ENCODE results near the gene APBA2.

APBA2 gene

DNA sequence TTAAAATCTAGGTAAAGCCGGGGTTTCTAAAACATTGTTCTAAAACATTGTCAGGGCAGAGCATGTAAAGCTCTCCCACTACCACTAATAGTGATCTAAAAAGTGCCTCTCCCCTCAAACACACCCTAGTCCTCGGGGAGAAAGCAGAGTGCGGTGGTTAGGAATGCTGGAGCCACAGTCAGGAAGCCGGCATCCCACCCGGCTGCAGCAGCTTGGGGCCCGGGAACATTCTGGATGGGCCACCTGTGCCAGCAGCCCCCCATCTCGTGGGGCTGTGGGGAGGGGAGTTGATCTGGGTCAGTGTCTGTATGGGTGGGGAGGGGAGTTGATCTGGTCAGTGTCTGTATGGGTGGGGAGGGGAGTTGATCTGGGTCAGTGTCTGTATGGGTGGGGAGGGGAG is 176.9 kb downstream of the APBA2 start:
- Histone ChIP-seq H3K9ac (ENCODE audit: low read length) (no peak overlapping the region), H3K36me3 (ENCODE audit: control insufficient read depth in 1 of 2, insufficient read depth in 2 of 2, low read depth in 1 of 2, low read length in 2 of 2) (no peaks in the 10 kb centered on the region), H3K4ac (ENCODE audit: low read depth in 1 of 2, low read length in 2 of 2) (no peak overlapping the region), H3K27me3 (ENCODE audit: control insufficient read depth in 1 of 2, insufficient read depth in 1 of 2, low read length in 2 of 2) (peaks cover 0 to 5% of the 10 kb centered on the region in 2 experiments), H3K4me1 (ENCODE audit: control insufficient read depth, insufficient read depth, low read depth, low read length) (no peaks in the 10 kb centered on the region), H4K91ac (ENCODE audit: low read length) (no peak overlapping the region), H2BK120ac (ENCODE audit: low read depth, low read length) (no peak overlapping the region), H3K79me1 (replicated peaks; ENCODE audit: low read length, poor library complexity, severe bottlenecking) (peaks cover 4% of the 10 kb centered on the region), H3K23ac (ENCODE audit: low read length in 2 of 2) (no peak overlapping the region), H2AK5ac (ENCODE audit: low read length, severe bottlenecking) (no peak overlapping the region), H4K8ac (ENCODE audit: low read length) (no peak overlapping the region), H2BK12ac (ENCODE audit: low read length in 2 of 2) (no peak overlapping the region), H3K9me3 (ENCODE audit: control insufficient read depth, low read length) (no peaks in the 10 kb centered on the region), H2AFZ (ENCODE audit: low read depth, low read length) (no peak overlapping the region), H2BK15ac (ENCODE audit: low read depth, poor library complexity, severe bottlenecking) (peak overlapping the region; percentile 15), H2BK5ac (ENCODE audit: low read depth, low read length, poor library complexity, severe bottlenecking) (no peak overlapping the region), H3K27ac (ENCODE audit: low read length, poor library complexity, severe bottlenecking) (no peak overlapping the region), H3K18ac (ENCODE audit: low read depth in 1 of 2, low read length in 2 of 2) (peak overlapping the region in 1 of 2 experiments; percentile 30), H3K14ac (ENCODE audit: low read length in 2 of 2) (no peak overlapping the region), H3K4me3 (ENCODE audit: insufficient read depth in 1 of 2, low read depth in 1 of 2, low read length in 2 of 2) (no peak overlapping the region), H3K4me2 (ENCODE audit: low read length, poor library complexity, severe bottlenecking) (no peak overlapping the region)
- 90% methylated on average over 7 of the region's 7 CpGs for WGBS
- DNase-seq, result no peak

DNA sequence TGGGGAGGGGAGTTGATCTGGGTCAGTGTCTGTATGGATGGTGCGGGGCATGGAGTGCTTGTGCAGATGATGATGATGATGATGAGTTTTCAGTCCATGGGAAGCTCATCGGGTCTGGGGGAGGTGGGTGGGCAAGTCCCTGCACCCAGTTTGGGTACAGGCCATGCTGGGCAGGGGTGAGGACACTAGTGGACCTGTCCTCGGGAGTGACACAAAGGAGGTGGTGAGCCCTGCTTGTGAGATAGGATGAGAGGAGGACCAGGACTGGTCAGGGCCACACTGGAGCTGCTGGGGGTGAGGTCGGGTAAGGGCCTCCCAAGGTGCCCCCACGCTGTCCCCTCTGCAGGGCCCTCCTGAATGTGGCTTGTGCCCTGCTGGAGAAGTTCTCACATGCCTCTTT is 177.9 kb downstream of the APBA2 start:
- Histone ChIP-seq H3K36me3 (ENCODE audit: control insufficient read depth in 1 of 2, insufficient read depth in 2 of 2, low read depth in 1 of 2, low read length in 2 of 2) (no peaks in the 10 kb centered on the region), H2BK12ac (ENCODE audit: low read length in 2 of 2) (no peak overlapping the region), H4K8ac (ENCODE audit: low read length) (no peak overlapping the region), H3K27ac (ENCODE audit: low read length, poor library complexity, severe bottlenecking) (no peak overlapping the region), H3K14ac (ENCODE audit: low read length in 2 of 2) (peak overlapping the region in 1 of 2 experiments; percentile 68), H3K4me1 (ENCODE audit: control insufficient read depth, insufficient read depth, low read depth, low read length) (no peaks in the 10 kb centered on the region), H3K9me3 (ENCODE audit: control insufficient read depth, low read length) (no peaks in the 10 kb centered on the region), H2BK5ac (ENCODE audit: low read depth, low read length, poor library complexity, severe bottlenecking) (no peak overlapping the region), H3K27me3 (ENCODE audit: control insufficient read depth in 1 of 2, insufficient read depth in 1 of 2, low read length in 2 of 2) (peaks cover 0 to 5% of the 10 kb centered on the region in 2 experiments), H3K79me1 (replicated peaks; ENCODE audit: low read length, poor library complexity, severe bottlenecking) (peaks cover 4% of the 10 kb centered on the region), H2BK15ac (ENCODE audit: low read depth, poor library complexity, severe bottlenecking) (no peak overlapping the region), H3K4ac (ENCODE audit: low read depth in 1 of 2, low read length in 2 of 2) (no peak overlapping the region), H3K18ac (ENCODE audit: low read depth in 1 of 2, low read length in 2 of 2) (no peak overlapping the region), H2AK5ac (ENCODE audit: low read length, severe bottlenecking) (no peak overlapping the region), H2AFZ (ENCODE audit: low read depth, low read length) (no peak overlapping the region), H3K9ac (ENCODE audit: low read length) (no peak overlapping the region), H3K4me3 (ENCODE audit: insufficient read depth in 1 of 2, low read depth in 1 of 2, low read length in 2 of 2) (no peak overlapping the region), H3K4me2 (ENCODE audit: low read length, poor library complexity, severe bottlenecking) (no peak overlapping the region), H3K23ac (ENCODE audit: low read length in 2 of 2) (no peak overlapping the region), H2BK120ac (ENCODE audit: low read depth, low read length) (no peak overlapping the region), H4K91ac (ENCODE audit: low read length) (no peak overlapping the region)
- no peak for DNase-seq
- 88% methylated on average over 5 of the region's 5 CpGs for WGBS

DNA sequence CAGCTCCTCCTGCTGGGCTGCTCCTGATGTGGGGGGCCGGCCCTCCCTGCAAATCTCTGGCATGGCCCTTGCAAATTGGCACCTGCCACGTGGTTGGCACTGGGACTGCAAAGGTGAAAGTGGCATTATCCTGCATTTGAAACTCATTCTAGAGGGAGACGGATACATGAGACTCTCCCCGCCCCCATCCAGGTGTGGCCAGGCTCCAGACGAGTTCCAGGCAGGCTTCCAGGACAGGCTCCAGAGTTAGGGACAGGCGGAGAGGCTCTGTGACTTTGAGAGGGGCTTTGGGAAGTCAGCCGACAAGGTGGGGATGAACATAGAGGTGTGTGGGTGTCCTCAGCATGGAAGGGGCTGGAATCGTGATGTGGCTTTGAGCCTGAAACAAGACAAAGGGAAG is 178.5 kb downstream of the APBA2 start:
- H2AK5ac ChIP-seq (ENCODE audit: low read length, severe bottlenecking), result no peak overlapping the region
- no peak overlapping the region for H2BK12ac ChIP-seq (ENCODE audit: low read length in 2 of 2)
- H4K91ac ChIP-seq (ENCODE audit: low read length), result no peak overlapping the region
- peak overlapping the region in 1 of 2 experiments; percentile 14 for H3K18ac ChIP-seq (ENCODE audit: low read depth in 1 of 2, low read length in 2 of 2)
- H2BK5ac ChIP-seq (ENCODE audit: low read depth, low read length, poor library complexity, severe bottlenecking), result no peak overlapping the region
- no peak overlapping the region for H2BK15ac ChIP-seq (ENCODE audit: low read depth, poor library complexity, severe bottlenecking)
- no peak overlapping the region for H4K8ac ChIP-seq (ENCODE audit: low read length)
- no peak overlapping the region for H2AFZ ChIP-seq (ENCODE audit: low read depth, low read length)
- H3K9ac ChIP-seq (ENCODE audit: low read length), result no peak overlapping the region
- no peak overlapping the region for H3K14ac ChIP-seq (ENCODE audit: low read length in 2 of 2)
- no peak overlapping the region for H3K4me3 ChIP-seq (ENCODE audit: insufficient read depth in 1 of 2, low read depth in 1 of 2, low read length in 2 of 2)
- H3K23ac ChIP-seq (ENCODE audit: low read length in 2 of 2), result no peak overlapping the region
- no peak overlapping the region for H3K4me2 ChIP-seq (ENCODE audit: low read length, poor library complexity, severe bottlenecking)
- 89% methylated on average over 8 of the region's 8 CpGs for WGBS
- no peaks in the 10 kb centered on the region for H3K4me1 ChIP-seq (ENCODE audit: control insufficient read depth, insufficient read depth, low read depth, low read length)
- no peak overlapping the region for H3K27ac ChIP-seq (ENCODE audit: low read length, poor library complexity, severe bottlenecking)
- H3K4ac ChIP-seq (ENCODE audit: low read depth in 1 of 2, low read length in 2 of 2), result no peak overlapping the region
- no peaks in the 10 kb centered on the region for H3K9me3 ChIP-seq (ENCODE audit: control insufficient read depth, low read length)
- no peak for DNase-seq
- no peak overlapping the region for H2BK120ac ChIP-seq (ENCODE audit: low read depth, low read length)
- H3K36me3 ChIP-seq (ENCODE audit: control insufficient read depth in 1 of 2, insufficient read depth in 2 of 2, low read depth in 1 of 2, low read length in 2 of 2), result no peaks in the 10 kb centered on the region
- peaks cover 4% of the 10 kb centered on the region for H3K79me1 ChIP-seq (replicated peaks; ENCODE audit: low read length, poor library complexity, severe bottlenecking)
- H3K27me3 ChIP-seq (ENCODE audit: control insufficient read depth in 1 of 2, insufficient read depth in 1 of 2, low read length in 2 of 2), result peaks cover 0 to 5% of the 10 kb centered on the region in 2 experiments

DNA sequence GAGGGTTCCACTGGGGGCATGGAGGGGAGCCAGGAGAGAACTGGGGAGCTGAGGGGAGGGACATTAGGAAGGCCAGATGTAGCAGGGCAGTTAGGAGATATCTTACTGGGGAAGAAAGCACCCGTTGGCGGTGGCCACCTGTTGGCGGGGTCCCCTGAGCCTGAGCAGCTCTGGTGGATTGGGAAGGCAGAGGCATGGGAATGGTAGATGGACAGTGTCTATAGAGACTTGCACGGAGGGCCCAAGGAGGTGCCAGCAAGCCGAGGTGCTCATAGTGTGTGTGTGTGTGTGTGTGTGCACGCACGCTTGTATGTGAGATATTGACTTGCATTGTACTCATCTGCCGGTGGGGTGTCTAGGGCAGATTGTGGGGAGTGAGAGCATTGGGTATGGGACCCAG is 179.0 kb downstream of the APBA2 start:
- peak overlapping the region; percentile 30 for H2BK15ac ChIP-seq (ENCODE audit: low read depth, poor library complexity, severe bottlenecking)
- H3K4me2 ChIP-seq (ENCODE audit: low read length, poor library complexity, severe bottlenecking), result no peak overlapping the region

More for the DNA sequence above, 179.0 kb downstream of the APBA2 start:
- Histone ChIP-seq H2BK12ac (ENCODE audit: low read length in 2 of 2) (no peak overlapping the region), H4K91ac (ENCODE audit: low read length) (no peak overlapping the region), H3K9ac (ENCODE audit: low read length) (no peak overlapping the region), H3K23ac (ENCODE audit: low read length in 2 of 2) (no peak overlapping the region), H3K4me1 (ENCODE audit: control insufficient read depth, insufficient read depth, low read depth, low read length) (no peaks in the 10 kb centered on the region), H2BK5ac (ENCODE audit: low read depth, low read length, poor library complexity, severe bottlenecking) (no peak overlapping the region), H2AFZ (ENCODE audit: low read depth, low read length) (no peak overlapping the region), H3K27me3 (ENCODE audit: control insufficient read depth in 1 of 2, insufficient read depth in 1 of 2, low read length in 2 of 2) (peaks cover 0 to 5% of the 10 kb centered on the region in 2 experiments), H3K27ac (ENCODE audit: low read length, poor library complexity, severe bottlenecking) (no peak overlapping the region), H2BK120ac (ENCODE audit: low read depth, low read length) (no peak overlapping the region), H3K18ac (ENCODE audit: low read depth in 1 of 2, low read length in 2 of 2) (peak overlapping the region in 1 of 2 experiments; percentile 14), H3K36me3 (ENCODE audit: control insufficient read depth in 1 of 2, insufficient read depth in 2 of 2, low read depth in 1 of 2, low read length in 2 of 2) (no peaks in the 10 kb centered on the region), H3K79me1 (replicated peaks; ENCODE audit: low read length, poor library complexity, severe bottlenecking) (peaks cover 4% of the 10 kb centered on the region), H2AK5ac (ENCODE audit: low read length, severe bottlenecking) (no peak overlapping the region), H3K4ac (ENCODE audit: low read depth in 1 of 2, low read length in 2 of 2) (no peak overlapping the region), H3K9me3 (ENCODE audit: control insufficient read depth, low read length) (no peaks in the 10 kb centered on the region), H4K8ac (ENCODE audit: low read length) (peak overlapping the region; percentile 4), H3K14ac (ENCODE audit: low read length in 2 of 2) (no peak overlapping the region), H3K4me3 (ENCODE audit: insufficient read depth in 1 of 2, low read depth in 1 of 2, low read length in 2 of 2) (no peak overlapping the region)
- 96% methylated on average over 8 of the region's 8 CpGs for WGBS
- DNase-seq, result no peak
